ENCODE measurements around the gene CHCHD2. TPM values are rescaled to one million over a fixed set of nuclear protein-coding genes. Genes with fewer than 3 reads are reported as not detected.

The CHCHD2 gene
- polyA plus RNA-seq, 3 donors, result 241 to 500 (median 412) TPM

DNA sequence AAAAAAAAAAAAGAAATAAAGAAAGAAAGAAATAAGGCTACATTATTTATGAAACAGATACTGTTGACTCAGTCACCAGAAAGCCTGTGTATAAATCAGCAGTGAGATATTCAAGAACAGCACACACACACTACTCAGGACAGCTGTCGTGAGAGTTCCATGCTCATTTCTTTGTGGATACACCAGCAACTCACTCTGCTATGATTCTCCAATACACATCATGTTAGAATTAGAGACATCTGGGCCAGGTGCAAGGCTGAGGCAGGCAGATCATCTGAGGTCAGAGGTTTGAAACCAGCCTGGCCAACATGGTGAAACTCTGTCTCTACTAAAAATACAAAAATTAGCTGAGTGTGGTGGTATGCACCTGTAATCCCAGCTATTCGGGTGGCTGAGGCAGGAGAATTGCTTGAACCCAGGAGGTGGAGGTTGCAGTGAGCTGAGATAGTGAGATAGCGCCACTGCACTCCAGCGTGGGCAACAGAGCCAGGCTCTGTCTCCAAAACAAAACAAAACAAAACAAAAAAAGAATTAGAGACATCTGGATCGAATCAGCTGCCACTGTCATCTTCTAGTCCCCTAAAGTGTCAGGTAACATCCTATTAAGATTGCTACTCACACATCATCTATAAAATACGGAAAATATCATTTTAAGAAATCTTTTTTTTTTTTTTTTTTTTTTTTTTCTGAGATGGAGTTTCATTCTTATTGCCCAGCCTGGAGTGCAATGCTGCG lies 21.1 kb upstream of the CHCHD2 start:
- Histone ChIP-seq H3K27ac (ENCODE audit: low read depth in 1 of 2, low read length in 2 of 2) (no peak overlapping the region), H3K9me3 (replicated peaks in 1 of 2; ENCODE audit: control insufficient read depth in 1 of 2, insufficient read depth in 1 of 2, low read length in 2 of 2) (peaks cover 0 to 5% of the 10 kb centered on the region in 2 donors), H3K36me3 (replicated peaks in 1 of 2; ENCODE audit: control insufficient read depth in 1 of 2, insufficient read depth in 2 of 2, low read length in 2 of 2) (no peaks in the 10 kb centered on the region), H3K27me3 (ENCODE audit: control insufficient read depth in 2 of 2, insufficient read depth in 2 of 2, low read length in 2 of 2) (no peaks in the 10 kb centered on the region), H4K20me1 (ENCODE audit: insufficient read depth, low read length) (no peaks in the 10 kb centered on the region), H3K79me2 (ENCODE audit: insufficient read depth, low read length) (no peaks in the 10 kb centered on the region), H2AFZ (ENCODE audit: insufficient read depth, low read depth, low read length, poor library complexity, severe bottlenecking) (no peak overlapping the region), H3K9ac (ENCODE audit: insufficient read depth, low read length, poor library complexity, severe bottlenecking) (no peak overlapping the region), H3K4me1 (ENCODE audit: control insufficient read depth in 1 of 2, insufficient read depth in 2 of 2, low read length in 2 of 2) (no peaks in the 10 kb centered on the region), H3K4me2 (replicated peaks; ENCODE audit: extremely low read depth, low read length, poor library complexity, severe bottlenecking) (no peak overlapping the region), H3K4me3 (replicated peaks in 1 of 3; ENCODE audit: low read depth in 2 of 3, low read length in 3 of 3) (no peak overlapping the region)
- DNase-seq, result no peak
- no peaks in the 10 kb centered on the region for H3K4me1 Mint-ChIP-seq
- TF ChIP-seq, protein P1, sequence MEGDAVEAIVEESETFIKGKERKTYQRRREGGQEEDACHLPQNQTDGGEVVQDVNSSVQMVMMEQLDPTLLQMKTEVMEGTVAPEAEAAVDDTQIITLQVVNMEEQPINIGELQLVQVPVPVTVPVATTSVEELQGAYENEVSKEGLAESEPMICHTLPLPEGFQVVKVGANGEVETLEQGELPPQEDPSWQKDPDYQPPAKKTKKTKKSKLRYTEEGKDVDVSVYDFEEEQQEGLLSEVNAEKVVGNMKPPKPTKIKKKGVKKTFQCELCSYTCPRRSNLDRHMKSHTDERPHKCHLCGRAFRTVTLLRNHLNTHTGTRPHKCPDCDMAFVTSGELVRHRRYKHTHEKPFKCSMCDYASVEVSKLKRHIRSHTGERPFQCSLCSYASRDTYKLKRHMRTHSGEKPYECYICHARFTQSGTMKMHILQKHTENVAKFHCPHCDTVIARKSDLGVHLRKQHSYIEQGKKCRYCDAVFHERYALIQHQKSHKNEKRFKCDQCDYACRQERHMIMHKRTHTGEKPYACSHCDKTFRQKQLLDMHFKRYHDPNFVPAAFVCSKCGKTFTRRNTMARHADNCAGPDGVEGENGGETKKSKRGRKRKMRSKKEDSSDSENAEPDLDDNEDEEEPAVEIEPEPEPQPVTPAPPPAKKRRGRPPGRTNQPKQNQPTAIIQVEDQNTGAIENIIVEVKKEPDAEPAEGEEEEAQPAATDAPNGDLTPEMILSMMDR (IDR thresholded peaks at IDR 0.05), result no peak
- peaks cover 2 to 26% (median 13%) of the 10 kb centered on the region in 7 donors for H3K9me3 Mint-ChIP-seq
- no peak overlapping the region for H3K27ac Mint-ChIP-seq
- peaks cover 0 to 3% (median 2%) of the 10 kb centered on the region in 3 donors for H3K27me3 Mint-ChIP-seq (ENCODE audit: low read depth in 3 of 3)
- intact Hi-C loops (cut with micrococcal nuclease), result no loop called here
- 83% methylated on average over 2 of the region's 7 CpGs for WGBS (ENCODE audit: insufficient coverage)
- no peak overlapping the region for H3K4me3 Mint-ChIP-seq
- no peaks in the 10 kb centered on the region for H3K36me3 Mint-ChIP-seq

GRCh38 chr7:56125831-56126230 lies 19.6 kb upstream of the CHCHD2 start:
- Histone ChIP-seq H3K4me2 (replicated peaks; ENCODE audit: extremely low read depth, low read length, poor library complexity, severe bottlenecking) (no peak overlapping the region), H3K4me3 (replicated peaks in 1 of 3; ENCODE audit: low read depth in 2 of 3, low read length in 3 of 3) (no peak overlapping the region), H4K20me1 (ENCODE audit: insufficient read depth, low read length) (no peaks in the 10 kb centered on the region), H3K27me3 (ENCODE audit: control insufficient read depth in 2 of 2, insufficient read depth in 2 of 2, low read length in 2 of 2) (no peaks in the 10 kb centered on the region), H3K79me2 (ENCODE audit: insufficient read depth, low read length) (no peaks in the 10 kb centered on the region), H3K4me1 (ENCODE audit: control insufficient read depth in 1 of 2, insufficient read depth in 2 of 2, low read length in 2 of 2) (no peaks in the 10 kb centered on the region), H3K27ac (ENCODE audit: low read depth in 1 of 2, low read length in 2 of 2) (no peak overlapping the region), H2AFZ (ENCODE audit: insufficient read depth, low read depth, low read length, poor library complexity, severe bottlenecking) (no peak overlapping the region), H3K36me3 (replicated peaks in 1 of 2; ENCODE audit: control insufficient read depth in 1 of 2, insufficient read depth in 2 of 2, low read length in 2 of 2) (no peaks in the 10 kb centered on the region), H3K9me3 (replicated peaks in 1 of 2; ENCODE audit: control insufficient read depth in 1 of 2, insufficient read depth in 1 of 2, low read length in 2 of 2) (peaks cover 0 to 4% of the 10 kb centered on the region in 2 donors), H3K9ac (ENCODE audit: insufficient read depth, low read length, poor library complexity, severe bottlenecking) (no peak overlapping the region)
- WGBS (ENCODE audit: insufficient coverage), result 93% methylated on average over 5 of the region's 8 CpGs
- no peak overlapping the region for H3K4me3 Mint-ChIP-seq
- H3K4me1 Mint-ChIP-seq, result no peaks in the 10 kb centered on the region
- H3K27ac Mint-ChIP-seq, result no peak overlapping the region
- TF ChIP-seq, protein P1 (IDR thresholded peaks at IDR 0.05), result no peak
- H3K9me3 Mint-ChIP-seq, result peaks cover 0 to 27% (median 15%) of the 10 kb centered on the region in 7 donors
- H3K36me3 Mint-ChIP-seq, result no peaks in the 10 kb centered on the region
- H3K27me3 Mint-ChIP-seq (ENCODE audit: low read depth in 3 of 3), result peaks cover 0 to 3% (median 2%) of the 10 kb centered on the region in 3 donors
- intact Hi-C loops (cut with micrococcal nuclease), result no loop called here
- no peak for DNase-seq

Data from CD14-positive monocyte (primary cell).